K562 (cell line): ENCODE results near the gene CD164L2. TPM values are rescaled to one million over a fixed set of nuclear protein-coding genes. Genes with fewer than 3 reads are reported as not detected.

Experiments used
- PRPF4 ChIP-seq: fragments of 200-400 bp; formaldehyde crosslinking; IDR thresholded peaks from one replicate; pipeline ENCODE4 v1.6.1; 2017; ENCODE audit warnings: low read length, low read depth, mild to moderate bottlenecking; ENCODE audit not compliant: insufficient read depth, poor library complexity, severe bottlenecking
- polyA plus RNA-seq, 8 experiments: library from polyadenylated mRNA; depleted of rRNA in 4 of 8; stranded (reverse) in 5 of 8; unstranded in 3 of 8; fragments of >200 nt; fragmentation: Nextera tagmentation in 2 of 8; fragmentation: Illumina TruSeq in 1 of 8; extraction: Ambion mirVana in 2 of 8; extraction: Trizol in 1 of 8; gene quantifications; 2 replicates each; pipeline versions ENCODE4 v1.2.1 to v1.2.3, GENCODE V29; 2011 to 2014; ENCODE audit warnings: inconsistent platforms in 1 of 8, missing spikeins in 1 of 8
- total RNA-seq, 7 experiments: library from RNA; depleted of rRNA in 6 of 7; stranded (reverse); fragments of >200 nt in 6 of 7; fragmentation: Illumina TruSeq in 2 of 7; extraction: Trizol in 2 of 7; gene quantifications; 2 replicates each; pipeline versions ENCODE4 v1.2.1 to v1.2.3, GENCODE V29; 2011 to 2021; ENCODE audit warnings: low replicate concordance in 1 of 7
- TF ChIP-seq, protein P1 (sequence below), 2 experiments: fragments of 450-650 bp; IDR thresholded peaks; 2 replicates each; pipeline ENCODE4 v1.6.1; 2018; ENCODE audit warnings: mild to moderate bottlenecking in 2 of 2, low read depth in 1 of 2; ENCODE audit not compliant: partially characterized antibody in 2 of 2
- TF ChIP-seq, protein P2 (sequence below): fragments of 250-450 bp; sonication (Bioruptor Pico); IDR thresholded peaks from 2 replicates; pipeline ENCODE4 v1.5.0; 2021; ENCODE audit warnings: mild to moderate bottlenecking, borderline replicate concordance

The CD164L2 gene
- total and polyA plus RNA-seq, 9 of the 15 experiments (the other 6 are each of a cell fraction or from before 2014, with no cell fraction given) = 0.08 to 0.92 (median 0.38) TPM; not detected in 1

DNA sequence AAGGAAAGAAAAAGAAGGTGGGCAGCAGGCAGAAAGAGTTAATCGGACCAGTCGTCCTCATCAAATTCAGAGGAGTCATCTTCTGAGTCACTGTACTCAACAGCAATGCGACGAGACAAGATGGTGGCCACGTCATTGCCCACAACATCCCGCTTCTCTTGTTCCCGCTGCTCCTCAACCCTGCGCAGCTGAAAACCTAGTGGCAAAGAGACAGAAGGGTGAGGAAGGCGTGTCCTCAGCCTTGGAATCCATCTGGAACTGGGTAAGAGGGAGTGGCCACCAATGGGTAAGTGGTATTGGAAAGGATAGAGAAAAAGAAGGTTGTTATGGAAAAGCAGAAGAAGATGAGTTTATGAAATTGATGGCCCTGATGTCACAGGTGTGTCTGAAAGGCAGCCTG lies 25.0 kb upstream of the CD164L2 start (continued):
- TF ChIP-seq, protein P1, sequence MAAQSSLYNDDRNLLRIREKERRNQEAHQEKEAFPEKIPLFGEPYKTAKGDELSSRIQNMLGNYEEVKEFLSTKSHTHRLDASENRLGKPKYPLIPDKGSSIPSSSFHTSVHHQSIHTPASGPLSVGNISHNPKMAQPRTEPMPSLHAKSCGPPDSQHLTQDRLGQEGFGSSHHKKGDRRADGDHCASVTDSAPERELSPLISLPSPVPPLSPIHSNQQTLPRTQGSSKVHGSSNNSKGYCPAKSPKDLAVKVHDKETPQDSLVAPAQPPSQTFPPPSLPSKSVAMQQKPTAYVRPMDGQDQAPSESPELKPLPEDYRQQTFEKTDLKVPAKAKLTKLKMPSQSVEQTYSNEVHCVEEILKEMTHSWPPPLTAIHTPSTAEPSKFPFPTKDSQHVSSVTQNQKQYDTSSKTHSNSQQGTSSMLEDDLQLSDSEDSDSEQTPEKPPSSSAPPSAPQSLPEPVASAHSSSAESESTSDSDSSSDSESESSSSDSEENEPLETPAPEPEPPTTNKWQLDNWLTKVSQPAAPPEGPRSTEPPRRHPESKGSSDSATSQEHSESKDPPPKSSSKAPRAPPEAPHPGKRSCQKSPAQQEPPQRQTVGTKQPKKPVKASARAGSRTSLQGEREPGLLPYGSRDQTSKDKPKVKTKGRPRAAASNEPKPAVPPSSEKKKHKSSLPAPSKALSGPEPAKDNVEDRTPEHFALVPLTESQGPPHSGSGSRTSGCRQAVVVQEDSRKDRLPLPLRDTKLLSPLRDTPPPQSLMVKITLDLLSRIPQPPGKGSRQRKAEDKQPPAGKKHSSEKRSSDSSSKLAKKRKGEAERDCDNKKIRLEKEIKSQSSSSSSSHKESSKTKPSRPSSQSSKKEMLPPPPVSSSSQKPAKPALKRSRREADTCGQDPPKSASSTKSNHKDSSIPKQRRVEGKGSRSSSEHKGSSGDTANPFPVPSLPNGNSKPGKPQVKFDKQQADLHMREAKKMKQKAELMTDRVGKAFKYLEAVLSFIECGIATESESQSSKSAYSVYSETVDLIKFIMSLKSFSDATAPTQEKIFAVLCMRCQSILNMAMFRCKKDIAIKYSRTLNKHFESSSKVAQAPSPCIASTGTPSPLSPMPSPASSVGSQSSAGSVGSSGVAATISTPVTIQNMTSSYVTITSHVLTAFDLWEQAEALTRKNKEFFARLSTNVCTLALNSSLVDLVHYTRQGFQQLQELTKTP (IDR thresholded peaks at IDR 0.05; ENCODE audit: low read depth in 1 of 2, partially characterized antibody in 2 of 2) = no peak
- TF ChIP-seq PRPF4 = no peak
- TF ChIP-seq, protein P2, sequence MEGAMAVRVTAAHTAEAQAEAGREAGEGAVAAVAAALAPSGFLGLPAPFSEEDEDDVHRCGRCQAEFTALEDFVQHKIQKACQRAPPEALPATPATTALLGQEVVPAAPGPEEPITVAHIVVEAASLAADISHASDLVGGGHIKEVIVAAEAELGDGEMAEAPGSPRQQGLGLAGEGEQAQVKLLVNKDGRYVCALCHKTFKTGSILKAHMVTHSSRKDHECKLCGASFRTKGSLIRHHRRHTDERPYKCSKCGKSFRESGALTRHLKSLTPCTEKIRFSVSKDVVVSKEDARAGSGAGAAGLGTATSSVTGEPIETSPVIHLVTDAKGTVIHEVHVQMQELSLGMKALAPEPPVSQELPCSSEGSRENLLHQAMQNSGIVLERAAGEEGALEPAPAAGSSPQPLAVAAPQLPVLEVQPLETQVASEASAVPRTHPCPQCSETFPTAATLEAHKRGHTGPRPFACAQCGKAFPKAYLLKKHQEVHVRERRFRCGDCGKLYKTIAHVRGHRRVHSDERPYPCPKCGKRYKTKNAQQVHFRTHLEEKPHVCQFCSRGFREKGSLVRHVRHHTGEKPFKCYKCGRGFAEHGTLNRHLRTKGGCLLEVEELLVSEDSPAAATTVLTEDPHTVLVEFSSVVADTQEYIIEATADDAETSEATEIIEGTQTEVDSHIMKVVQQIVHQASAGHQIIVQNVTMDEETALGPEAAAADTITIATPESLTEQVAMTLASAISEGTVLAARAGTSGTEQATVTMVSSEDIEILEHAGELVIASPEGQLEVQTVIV (CRISPR knock-in tag) = no peak
